ENCODE measurements around the gene ATF4. TPM values are rescaled to one million over a fixed set of nuclear protein-coding genes. Genes with fewer than 3 reads are reported as not detected.

Gene ATF4
- total and polyA plus RNA-seq, 3 donors from 2014 or later: 192 to 228 (median 227) TPM

- peak; percentile 58 for DNase-seq
- intact Hi-C loops (cut with DNase I; ENCODE audit: low total_unique reads): no loop called here
- Histone ChIP-seq H3K27me3 (no peaks in the 10 kb centered on the region), H3K4me3 (no peak overlapping the region), H3K36me3 (ENCODE audit: low read depth, missing control alignments) (no peaks in the 10 kb centered on the region), H3K4me1 (peaks cover 26% of the 10 kb centered on the region), H3K9me3 (no peaks in the 10 kb centered on the region), H3K27ac (no peak overlapping the region)
- WGBS, 2 donors: 54 to 100% methylated on average over 1 to 9 of the region's 9 CpGs
- TF ChIP-seq, protein P1, sequence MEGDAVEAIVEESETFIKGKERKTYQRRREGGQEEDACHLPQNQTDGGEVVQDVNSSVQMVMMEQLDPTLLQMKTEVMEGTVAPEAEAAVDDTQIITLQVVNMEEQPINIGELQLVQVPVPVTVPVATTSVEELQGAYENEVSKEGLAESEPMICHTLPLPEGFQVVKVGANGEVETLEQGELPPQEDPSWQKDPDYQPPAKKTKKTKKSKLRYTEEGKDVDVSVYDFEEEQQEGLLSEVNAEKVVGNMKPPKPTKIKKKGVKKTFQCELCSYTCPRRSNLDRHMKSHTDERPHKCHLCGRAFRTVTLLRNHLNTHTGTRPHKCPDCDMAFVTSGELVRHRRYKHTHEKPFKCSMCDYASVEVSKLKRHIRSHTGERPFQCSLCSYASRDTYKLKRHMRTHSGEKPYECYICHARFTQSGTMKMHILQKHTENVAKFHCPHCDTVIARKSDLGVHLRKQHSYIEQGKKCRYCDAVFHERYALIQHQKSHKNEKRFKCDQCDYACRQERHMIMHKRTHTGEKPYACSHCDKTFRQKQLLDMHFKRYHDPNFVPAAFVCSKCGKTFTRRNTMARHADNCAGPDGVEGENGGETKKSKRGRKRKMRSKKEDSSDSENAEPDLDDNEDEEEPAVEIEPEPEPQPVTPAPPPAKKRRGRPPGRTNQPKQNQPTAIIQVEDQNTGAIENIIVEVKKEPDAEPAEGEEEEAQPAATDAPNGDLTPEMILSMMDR (IDR thresholded peaks at IDR 0.05): no peak
- no peak for TF ChIP-seq POLR2A (IDR thresholded peaks at IDR 0.05)
Measured at GRCh38 chr22:39478441-39478850, 41.9 kb upstream of the ATF4 start.

GRCh38 chr22:39479254-39479653, 41.1 kb upstream of the ATF4 start:
- TF ChIP-seq, protein P1 (IDR thresholded peaks at IDR 0.05): no peak
- TF ChIP-seq POLR2A (IDR thresholded peaks at IDR 0.05): no peak
- no peak overlapping the region for H3K4me3 ChIP-seq
- no peak overlapping the region for H3K27ac ChIP-seq
- 74 to 96% methylated on average over 3 of the region's 3 CpGs for WGBS, 2 donors
- intact Hi-C loops (cut with DNase I; ENCODE audit: low total_unique reads): no loop called here
- H3K9me3 ChIP-seq: no peaks in the 10 kb centered on the region
- no peaks in the 10 kb centered on the region for H3K27me3 ChIP-seq
- no peaks in the 10 kb centered on the region for H3K36me3 ChIP-seq (ENCODE audit: low read depth, missing control alignments)
- H3K4me1 ChIP-seq: peaks cover 19% of the 10 kb centered on the region
- no peak for DNase-seq

DNA sequence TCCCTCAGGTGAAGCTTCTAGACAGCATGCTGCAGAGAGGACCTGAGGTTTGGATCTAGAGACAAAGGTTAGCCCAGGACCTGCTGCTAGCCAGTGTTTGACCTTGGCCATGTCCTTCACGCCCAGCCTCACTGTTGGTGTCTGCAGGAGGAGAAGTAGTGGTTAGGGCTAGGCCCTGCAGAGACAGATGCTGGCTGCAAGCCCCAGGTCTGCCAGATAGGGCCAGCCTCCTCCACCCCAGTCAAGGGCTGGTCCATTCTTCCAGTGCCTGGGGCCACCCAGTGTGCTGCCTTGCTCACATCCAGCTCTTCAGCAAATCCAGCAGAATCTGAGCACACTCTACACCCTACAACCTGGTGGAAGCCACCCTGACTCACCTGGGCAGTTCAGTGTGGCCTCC, 39.8 kb upstream of the ATF4 start:
- intact Hi-C loops (cut with DNase I; ENCODE audit: low total_unique reads): no loop called here
- no peak overlapping the region for H3K4me3 ChIP-seq
- no peaks in the 10 kb centered on the region for H3K9me3 ChIP-seq
- H3K27me3 ChIP-seq: no peaks in the 10 kb centered on the region
- DNase-seq: no peak
- no peak for TF ChIP-seq POLR2A (IDR thresholded peaks at IDR 0.05)
- TF ChIP-seq, protein P1 (IDR thresholded peaks at IDR 0.05): no peak
- H3K27ac ChIP-seq: no peak overlapping the region
- 63% methylated on average over 1 of the region's 1 CpG; no CpG with 5 or more reads in 1 of the 2 donors for WGBS, 2 donors
- no peaks in the 10 kb centered on the region for H3K36me3 ChIP-seq (ENCODE audit: low read depth, missing control alignments)
- H3K4me1 ChIP-seq: peaks cover 6% of the 10 kb centered on the region

DNA sequence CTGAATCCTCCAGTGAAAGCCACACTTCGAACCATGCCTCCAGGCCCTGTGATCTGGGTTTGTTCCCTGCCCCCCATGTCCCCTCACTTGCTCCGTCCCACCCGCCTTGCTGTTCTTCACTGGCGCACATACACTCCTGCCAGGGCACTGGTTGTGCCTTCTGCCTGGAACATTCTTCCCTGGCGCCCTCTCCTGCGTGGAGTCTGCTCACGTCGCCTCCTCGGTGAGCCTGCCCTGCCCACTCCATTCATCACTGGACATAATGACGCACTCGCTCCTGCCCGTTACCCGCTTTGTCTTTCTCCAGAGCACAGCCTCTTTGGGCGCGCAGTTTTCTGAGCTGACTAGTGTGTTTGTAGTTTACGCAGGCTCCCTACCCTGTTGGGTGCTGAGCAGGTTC, 39.3 kb upstream of the ATF4 start:
- 93 to 94% methylated on average over 16 of the region's 16 CpGs for WGBS, 2 donors

DNA sequence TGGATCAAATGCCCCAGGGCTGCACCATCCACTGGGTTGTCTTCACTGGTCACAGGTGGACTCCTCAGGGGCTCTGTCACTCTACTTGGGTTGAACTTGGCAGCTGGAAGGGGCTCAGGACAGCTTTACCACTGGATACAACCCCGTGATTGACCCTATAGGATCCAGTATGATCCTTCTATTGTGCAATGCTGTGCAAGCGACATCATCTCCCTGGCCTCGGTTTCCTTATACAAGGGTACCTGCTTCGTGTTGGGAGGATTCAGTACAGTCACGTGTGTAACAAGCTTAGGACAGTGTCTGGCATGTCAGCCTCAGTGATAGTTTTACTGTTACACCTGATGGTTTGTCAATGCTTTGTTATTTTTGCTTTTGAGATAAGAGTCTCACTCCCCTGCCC, 38.8 kb upstream of the ATF4 start:
- TF ChIP-seq, protein P1 (IDR thresholded peaks at IDR 0.05): no peak
- TF ChIP-seq POLR2A (IDR thresholded peaks at IDR 0.05): no peak
- 80 to 85% methylated on average over 5 of the region's 5 CpGs for WGBS, 2 donors
- H3K4me1 ChIP-seq: peaks cover 2% of the 10 kb centered on the region
- H3K36me3 ChIP-seq (ENCODE audit: low read depth, missing control alignments): no peaks in the 10 kb centered on the region
- intact Hi-C loops (cut with DNase I; ENCODE audit: low total_unique reads): no loop called here
- H3K27me3 ChIP-seq: no peaks in the 10 kb centered on the region
- no peak overlapping the region for H3K4me3 ChIP-seq
- DNase-seq: no peak
- H3K27ac ChIP-seq: no peak overlapping the region
- H3K9me3 ChIP-seq: no peaks in the 10 kb centered on the region

More for the DNA sequence above, 39.3 kb upstream of the ATF4 start:
- H3K36me3 ChIP-seq (ENCODE audit: low read depth, missing control alignments): no peaks in the 10 kb centered on the region
- TF ChIP-seq POLR2A (IDR thresholded peaks at IDR 0.05): no peak
- TF ChIP-seq, protein P1 (IDR thresholded peaks at IDR 0.05): no peak
- DNase-seq: no peak
- H3K4me3 ChIP-seq: no peak overlapping the region
- no peaks in the 10 kb centered on the region for H3K9me3 ChIP-seq
- intact Hi-C loops (cut with DNase I; ENCODE audit: low total_unique reads): no loop called here
- H3K4me1 ChIP-seq: peaks cover 1% of the 10 kb centered on the region
- no peaks in the 10 kb centered on the region for H3K27me3 ChIP-seq
- H3K27ac ChIP-seq: no peak overlapping the region

All from testis (tissue), 3 donors.